Keratinocyte (primary cell): Measurements from ENCODE around the gene DIAPH3. TPM values are rescaled to one million over a fixed set of nuclear protein-coding genes. Genes with fewer than 3 reads are reported as not detected.

Experiments used
- DNase-seq: peaks from one replicate; pipeline ENCODE4 v3.0.0-alpha.2; 2011; ENCODE audit warnings: low read depth, missing footprints, low spot score
- FAIRE-seq: peaks from 2 replicates; lab custom pipeline; 2011; peaks lifted over from hg19 to GRCh38; lab: Jason Lieb, UNC
- H2AFZ ChIP-seq: 2 replicates; pipeline ENCODE4 v1.6.0; 2012; ENCODE audit warnings: low read length, control low read depth, inconsistent platforms; ENCODE audit not compliant: control insufficient read depth
- H3K27ac ChIP-seq: 2 replicates; pipeline ENCODE4 v1.5.1; 2011; ENCODE audit warnings: low read length; ENCODE audit not compliant: control insufficient read depth, insufficient read depth
- H3K27me3 ChIP-seq: 3 replicates; pipeline ENCODE4 v1.6.0; 2011; ENCODE audit warnings: low read length; ENCODE audit not compliant: control insufficient read depth, insufficient read depth; ENCODE audit errors: extremely low read depth
- H3K36me3 ChIP-seq, 2 experiments: 2 replicates in 1 of 2; 3 replicates in 1 of 2; pipeline ENCODE4 v1.5.1; 2011; ENCODE audit warnings: low read length in 2 of 2, mild to moderate bottlenecking in 1 of 2; ENCODE audit not compliant: control insufficient read depth in 2 of 2, insufficient read depth in 2 of 2; ENCODE audit errors: extremely low read depth in 1 of 2
- H3K4me1 ChIP-seq: 3 replicates; pipeline ENCODE4 v1.5.1; 2011; ENCODE audit warnings: low read length; ENCODE audit not compliant: control insufficient read depth, insufficient read depth; ENCODE audit errors: extremely low read depth
- H3K4me2 ChIP-seq: 3 replicates; pipeline ENCODE4 v1.6.0; 2011; ENCODE audit warnings: low read depth, low read length; ENCODE audit not compliant: control insufficient read depth, insufficient read depth; ENCODE audit errors: extremely low read depth
- H3K4me3 ChIP-seq, 3 experiments: fragments of 200-600 bp in 1 of 3; sonication (generic) in 1 of 3; 2 replicates in 2 of 3; 3 replicates in 1 of 3; pipeline ENCODE4 v1.5.1; 2011 to 2016; ENCODE audit warnings: low read length in 3 of 3, mild to moderate bottlenecking in 3 of 3, control low read depth in 2 of 3, inconsistent platforms in 1 of 3, low read depth in 1 of 3, mixed read lengths in 1 of 3, mixed run types in 1 of 3, moderate library complexity in 1 of 3; ENCODE audit not compliant: control insufficient read depth in 2 of 3, insufficient read depth in 2 of 3; ENCODE audit errors: extremely low read depth in 1 of 3
- H3K79me2 ChIP-seq: 2 replicates; pipeline ENCODE4 v1.6.0; 2012; ENCODE audit warnings: low read length; ENCODE audit not compliant: control insufficient read depth, insufficient read depth
- H3K9ac ChIP-seq: 3 replicates; pipeline ENCODE4 v1.6.0; 2011; ENCODE audit warnings: low read length; ENCODE audit not compliant: control insufficient read depth, insufficient read depth; ENCODE audit errors: extremely low read depth
- H3K9me1 ChIP-seq: 3 replicates; pipeline ENCODE4 v1.6.0; 2011; ENCODE audit warnings: low read length; ENCODE audit not compliant: control insufficient read depth, insufficient read depth; ENCODE audit errors: extremely low read depth
- H3K9me3 ChIP-seq: 2 replicates; pipeline ENCODE4 v1.5.1; 2012; ENCODE audit warnings: low read depth, low read length; ENCODE audit not compliant: control insufficient read depth
- H4K20me1 ChIP-seq: 3 replicates; pipeline ENCODE4 v1.6.0; 2011; ENCODE audit warnings: low read length; ENCODE audit not compliant: control insufficient read depth, insufficient read depth; ENCODE audit errors: extremely low read depth
- CTCF ChIP-seq, 3 experiments: IDR thresholded peaks in 1 of 3; conservative IDR thresholded peaks in 1 of 3; optimal IDR thresholded peaks in 1 of 3; 2 replicates in 2 of 3; 3 replicates in 1 of 3; pipeline versions ENCODE3 to v1.5.1; 2011; ENCODE audit warnings: low read length in 3 of 3, mild to moderate bottlenecking in 3 of 3, moderate library complexity in 2 of 3, control low read depth in 1 of 3, inconsistent platforms in 1 of 3; ENCODE audit not compliant: insufficient read depth in 2 of 3; ENCODE audit errors: extremely low read depth in 1 of 3
- EZH2 ChIP-seq: IDR thresholded peaks from one replicate; pipeline ENCODE4 v1.6.1; 2012; ENCODE audit warnings: inconsistent platforms, mild to moderate bottlenecking, low read length, moderate library complexity
- dilution Hi-C: fragments of 300-500 bp; cut with MboI; formaldehyde crosslinking; loops from one replicate; pipeline ENCODE4 v1.7.0; 2020; ENCODE audit warnings: low sequenced_read_pairs; ENCODE audit not compliant: extremely low pct_ligation_motif_present
- polyA plus RNA-seq, 5 experiments: library from polyadenylated mRNA; depleted of rRNA in 3 of 5; stranded (reverse) in 3 of 5; stranded (forward) in 1 of 5; unstranded in 1 of 5; fragments of >200 nt; gene quantifications; 1 replicate in 1 of 5; 2 replicates in 3 of 5; 3 replicates in 1 of 5; pipeline versions ENCODE4 v1.2.1 to v1.2.3, GENCODE V29; 2011 to 2012; ENCODE audit warnings: missing spikeins in 2 of 5, low read depth in 1 of 5, low replicate concordance in 1 of 5

The DIAPH3 gene
- polyA plus RNA-seq, 1 donor (not counting 4 experiments of a cell fraction or from before 2014, with no cell fraction given): 9.0 TPM

DNA sequence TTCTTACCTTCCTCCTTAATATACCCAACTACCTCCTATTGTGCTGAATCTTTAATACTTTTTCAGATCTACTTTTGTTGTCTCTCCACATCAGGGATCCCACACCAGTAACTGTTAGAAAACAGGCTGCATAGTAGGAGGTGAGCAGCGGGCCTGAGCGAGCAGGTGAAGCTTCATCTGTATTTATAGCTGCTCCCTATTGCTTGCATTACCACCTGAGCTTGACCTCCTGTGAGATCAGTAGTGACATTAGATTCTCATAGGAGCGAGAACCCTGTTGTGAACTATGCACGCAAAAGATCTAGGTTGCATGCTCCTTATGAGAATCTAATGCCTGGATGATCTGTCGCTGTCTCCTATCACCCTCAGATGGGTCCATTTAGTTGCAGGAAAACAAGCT is 279.8 kb downstream of the DIAPH3 start:
- dilution Hi-C loops: no loop called here
- TF ChIP-seq EZH2: no peak
- no peak for TF ChIP-seq CTCF (optimal IDR thresholded peaks at IDR 0.05 in 1 of 3, IDR thresholded peaks at IDR 0.05 in 1 of 3, conservative IDR thresholded peaks at IDR 0.05 in 1 of 3; ENCODE audit: extremely low read depth in 1 of 3, insufficient read depth in 2 of 3, low read length in 3 of 3)
- H3K9me3 ChIP-seq: no peaks in the 10 kb centered on the region
- DNase-seq: no peak
- H3K79me2 ChIP-seq: no peaks in the 10 kb centered on the region
- no peaks in the 10 kb centered on the region for H4K20me1 ChIP-seq
- FAIRE-seq: no peak
- H2AFZ ChIP-seq: no peak overlapping the region
- no peak overlapping the region for H3K4me3 ChIP-seq
- H3K4me1 ChIP-seq: peaks cover 2% of the 10 kb centered on the region
- no peak overlapping the region for H3K4me2 ChIP-seq
- H3K9me1 ChIP-seq: no peaks in the 10 kb centered on the region
- no peak overlapping the region for H3K27ac ChIP-seq
- no peak overlapping the region for H3K9ac ChIP-seq
- no peaks in the 10 kb centered on the region for H3K27me3 ChIP-seq
- H3K36me3 ChIP-seq: peaks cover 0 to 4% of the 10 kb centered on the region in 2 experiments

DNA sequence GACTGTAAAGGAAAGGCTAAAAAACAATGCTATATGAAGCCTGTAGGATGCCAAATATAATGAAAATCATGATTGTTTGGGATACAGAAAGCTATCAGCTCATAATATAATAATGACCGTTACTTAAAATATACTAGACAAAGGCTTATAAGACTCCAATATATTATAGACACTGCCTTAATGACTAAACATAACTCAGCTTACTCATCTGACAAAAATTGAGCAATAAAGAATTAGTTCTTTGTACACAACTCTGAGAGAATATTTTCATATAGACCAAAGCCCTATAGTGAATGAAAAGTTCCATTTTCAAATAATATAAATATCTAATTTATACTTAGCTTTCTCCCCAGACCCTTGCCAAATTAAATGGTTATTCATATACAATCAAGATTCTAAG is 283.3 kb downstream of the DIAPH3 start:
- H3K27ac ChIP-seq: no peak overlapping the region
- peaks cover 2% of the 10 kb centered on the region for H3K4me1 ChIP-seq
- no peak for FAIRE-seq
- no peak for DNase-seq
- dilution Hi-C loops: no loop called here
- H3K9ac ChIP-seq: no peak overlapping the region
- H3K4me3 ChIP-seq: no peak overlapping the region
- H3K27me3 ChIP-seq: no peaks in the 10 kb centered on the region
- H3K36me3 ChIP-seq: no peaks in the 10 kb centered on the region
- H3K9me3 ChIP-seq: no peaks in the 10 kb centered on the region
- no peaks in the 10 kb centered on the region for H3K9me1 ChIP-seq
- no peaks in the 10 kb centered on the region for H4K20me1 ChIP-seq
- no peak overlapping the region for H3K4me2 ChIP-seq
- TF ChIP-seq EZH2 (no peak), CTCF (optimal IDR thresholded peaks at IDR 0.05 in 1 of 3, IDR thresholded peaks at IDR 0.05 in 1 of 3, conservative IDR thresholded peaks at IDR 0.05 in 1 of 3; ENCODE audit: extremely low read depth in 1 of 3, insufficient read depth in 2 of 3, low read length in 3 of 3) (no peak)
- no peak overlapping the region for H2AFZ ChIP-seq
- H3K79me2 ChIP-seq: no peaks in the 10 kb centered on the region
